ENCODE measurements around the gene KDM1A. TPM values are rescaled to one million over a fixed set of nuclear protein-coding genes. Genes with fewer than 3 reads are reported as not detected.

The KDM1A gene
- total RNA-seq, 2 donors from 2014 or later, result 28.2 to 34.9 TPM

DNA sequence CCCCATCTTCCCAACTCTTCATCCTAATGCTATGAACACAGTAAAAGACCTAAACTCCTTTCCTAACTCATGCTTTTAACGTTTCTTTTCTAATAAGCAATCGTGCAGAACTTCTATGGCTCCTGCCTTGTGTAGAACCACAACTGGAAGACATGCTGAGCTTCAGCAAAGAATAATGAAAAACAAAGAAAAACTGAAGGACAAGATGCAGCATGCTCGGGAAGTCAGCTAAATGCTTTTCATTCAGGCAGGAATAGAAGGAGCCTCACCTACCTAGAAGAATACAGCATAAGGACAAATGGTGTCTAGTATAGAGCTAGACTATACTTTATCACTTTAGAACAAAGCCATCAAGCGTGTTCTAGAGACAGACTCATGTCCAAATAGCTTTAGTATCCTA lies 103.5 kb downstream of the KDM1A start:
- Histone ChIP-seq H3K4me1 (peaks cover 0 to 56% of the 10 kb centered on the region in 2 donors), H3K27me3 (no peaks in the 10 kb centered on the region), H3K27ac (peak overlapping the region in 1 of 2 donors; percentile 2), H3K9me3 (no peaks in the 10 kb centered on the region), H3K36me3 (no peaks in the 10 kb centered on the region), H3K4me3 (no peak overlapping the region)
- DNase-seq (ENCODE audit: low spot score), result no peak
- no peak for TF ChIP-seq CTCF (IDR thresholded peaks at IDR 0.05)

DNA sequence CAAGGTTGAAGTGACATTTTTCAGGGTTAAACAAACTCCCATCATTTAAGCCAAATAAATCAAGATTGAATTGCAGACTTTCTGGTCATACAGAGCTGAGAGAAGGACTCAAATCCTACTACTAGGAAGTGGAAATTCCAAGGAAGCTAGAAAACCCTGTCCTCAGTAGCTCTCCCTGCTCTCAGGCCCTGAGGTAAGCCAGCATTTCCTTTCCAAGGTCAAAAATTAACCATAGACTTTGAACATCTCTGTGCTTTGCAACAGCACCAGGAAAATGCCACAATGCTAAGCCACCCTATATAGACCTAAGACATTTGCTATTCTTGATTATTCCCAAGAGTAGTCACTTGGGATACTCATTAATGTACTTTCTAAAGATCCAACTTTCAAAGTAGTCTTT lies 104.3 kb downstream of the KDM1A start:
- no peak for DNase-seq (ENCODE audit: low spot score)
- no peak overlapping the region for H3K27ac ChIP-seq
- no peaks in the 10 kb centered on the region for H3K36me3 ChIP-seq
- no peaks in the 10 kb centered on the region for H3K9me3 ChIP-seq
- no peaks in the 10 kb centered on the region for H3K27me3 ChIP-seq
- no peak overlapping the region for H3K4me3 ChIP-seq
- no peak for TF ChIP-seq CTCF (IDR thresholded peaks at IDR 0.05)
- peaks cover 0 to 56% of the 10 kb centered on the region in 2 donors for H3K4me1 ChIP-seq

GRCh38 chr1:23124259-23125026 lies 105.2 kb downstream of the KDM1A start:
- Histone ChIP-seq H3K27ac (no peak overlapping the region), H3K36me3 (no peaks in the 10 kb centered on the region), H3K4me1 (peaks cover 0 to 55% of the 10 kb centered on the region in 2 donors), H3K9me3 (no peaks in the 10 kb centered on the region), H3K4me3 (no peak overlapping the region), H3K27me3 (no peaks in the 10 kb centered on the region)
- TF ChIP-seq CTCF (IDR thresholded peaks at IDR 0.05), result no peak
- DNase-seq (ENCODE audit: low spot score), result no peak

GRCh38 chr1:23125489-23125888 lies 106.2 kb downstream of the KDM1A start:
- no peak for DNase-seq (ENCODE audit: low spot score)
- Histone ChIP-seq H3K4me3 (no peak overlapping the region), H3K36me3 (no peaks in the 10 kb centered on the region), H3K9me3 (no peaks in the 10 kb centered on the region), H3K27me3 (no peaks in the 10 kb centered on the region), H3K27ac (no peak overlapping the region), H3K4me1 (peaks cover 0 to 45% of the 10 kb centered on the region in 2 donors)
- TF ChIP-seq CTCF (IDR thresholded peaks at IDR 0.05), result no peak

DNA sequence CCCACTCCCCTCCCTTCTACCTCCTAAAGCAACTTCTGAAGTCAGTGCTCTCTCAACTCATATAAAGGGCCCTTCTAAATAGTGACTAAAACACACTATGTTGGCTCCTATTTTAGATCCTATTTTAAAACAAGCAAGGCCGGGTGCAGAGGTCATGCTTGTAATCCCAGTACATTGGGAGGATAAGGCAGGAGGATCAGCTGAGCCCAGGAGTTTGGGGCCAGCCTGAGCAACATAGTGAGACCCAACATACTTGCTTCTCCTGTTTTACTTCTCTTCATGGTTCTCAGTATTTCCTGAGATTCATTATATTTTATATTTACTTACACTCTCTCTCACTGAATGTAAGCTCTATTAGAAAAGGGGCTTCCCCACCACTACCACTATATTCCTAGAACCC lies 106.9 kb downstream of the KDM1A start:
- H3K4me1 ChIP-seq, result peaks cover 0 to 45% of the 10 kb centered on the region in 2 donors

More for the DNA sequence above, 106.9 kb downstream of the KDM1A start:
- DNase-seq (ENCODE audit: low spot score), result no peak
- Histone ChIP-seq H3K4me3 (no peak overlapping the region), H3K27ac (no peak overlapping the region), H3K27me3 (no peaks in the 10 kb centered on the region), H3K9me3 (no peaks in the 10 kb centered on the region), H3K36me3 (no peaks in the 10 kb centered on the region)
- TF ChIP-seq CTCF (IDR thresholded peaks at IDR 0.05), result no peak

Measured in right atrium auricular region (tissue), 2 donors.